ENCODE measurements around the gene XXYLT1.

- TF ChIP-seq EZH2 (IDR thresholded peaks at IDR 0.05; ENCODE audit: low read length, unreplicated experiment) = no peak
- no peak for TF ChIP-seq CTCF (conservative IDR thresholded peaks at IDR 0.05; ENCODE audit: low read depth, low read length)
Measured at GRCh38 chr3:195060217-195060481, 210.8 kb downstream of the XXYLT1 start.
